Stimulated activated CD4-positive, alpha-beta T cell treated with anti-CD3 and anti-CD28 coated beads, Interleukin-12 subunit alpha, Interleukin-12 subunit beta, amount 100 ng/mL, for 48 hours (primary cell): ENCODE data around the gene MAP7D1.
A peak's percentile ranks its signal among the peaks of the same experiment; 100 is the strongest.

ENCODE experiments used
- DNase-seq, 3 donors: peaks; one replicate each; pipeline ENCODE4 v3.0.0-alpha.2; 2020; ENCODE audit warnings: low read depth in 2 of 3, low spot score in 1 of 3

The MAP7D1 gene

DNA sequence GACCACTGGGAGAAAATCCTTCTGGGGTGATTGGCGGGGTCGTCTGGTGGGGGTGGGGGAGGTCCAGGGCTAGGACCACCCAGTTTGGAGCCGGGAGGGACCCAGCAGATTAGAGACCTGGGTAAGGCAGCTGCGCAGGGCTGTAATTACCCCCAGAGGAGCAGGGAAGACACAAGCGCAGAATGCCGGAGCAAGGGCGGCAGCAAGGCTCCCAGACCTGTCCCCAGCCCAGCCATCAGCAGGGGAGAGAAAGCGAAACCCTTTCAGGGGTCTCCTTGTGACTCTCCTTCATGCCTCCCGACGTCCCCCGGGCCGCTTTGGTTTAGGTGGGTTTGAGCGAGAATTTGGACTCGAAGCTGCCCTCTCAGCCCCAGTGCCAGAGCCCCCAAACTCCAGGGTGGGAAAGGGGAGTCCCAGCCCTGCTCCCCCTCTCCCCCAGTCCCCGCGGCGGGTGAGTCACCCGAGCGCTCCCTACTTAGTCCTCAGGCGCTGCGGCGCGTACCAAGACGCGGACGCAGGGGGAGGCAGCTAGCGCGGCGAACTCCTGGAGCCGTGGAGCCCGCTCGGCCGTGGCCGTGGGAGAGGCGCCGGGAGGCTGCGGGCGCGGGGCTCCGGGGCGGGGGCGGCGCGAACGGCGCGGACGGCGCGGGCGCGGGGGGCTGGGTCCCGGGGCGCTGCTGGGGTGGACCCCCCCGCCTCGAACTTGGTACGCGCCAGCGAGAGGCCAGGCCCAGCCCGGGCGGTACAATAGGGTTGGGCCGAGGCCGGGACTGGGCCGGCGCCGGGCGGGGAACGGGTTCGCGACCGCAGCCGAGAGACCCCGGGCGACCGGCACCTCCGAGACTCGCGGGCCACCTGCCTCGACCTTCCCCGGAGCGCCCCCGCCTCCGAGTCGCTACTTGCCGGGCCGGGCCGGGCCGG is at the start of gene MAP7D1:
Gene MAP7D1 (plus strand): TSS at position 753 of the 921 bp plus-strand sequence. CDS start 258 bp downstream, outside the sequence.
- peak; percentile 68 to 83 (median 76) for DNase-seq

DNA sequence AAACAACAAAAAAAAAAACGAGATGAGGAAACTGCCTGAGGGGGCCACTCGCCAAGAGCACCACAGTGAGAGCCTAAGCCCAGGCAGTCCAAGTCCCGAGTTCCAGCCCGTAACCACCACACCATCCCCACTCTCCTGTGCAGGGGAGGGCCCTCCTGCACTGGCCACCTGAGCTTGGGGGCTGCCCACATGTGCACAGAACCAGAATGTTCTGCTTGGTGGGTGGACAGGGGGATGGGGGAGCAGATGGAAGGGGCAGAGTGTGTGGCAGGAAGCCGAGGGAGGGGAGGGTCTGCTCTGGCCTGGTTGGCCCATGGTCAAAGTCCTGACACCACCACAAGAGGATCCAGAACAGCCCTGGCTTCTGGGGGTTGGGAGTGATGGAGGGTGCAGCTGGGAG is 49.7 kb upstream of the MAP7D1 start:
- no peak for DNase-seq

DNA sequence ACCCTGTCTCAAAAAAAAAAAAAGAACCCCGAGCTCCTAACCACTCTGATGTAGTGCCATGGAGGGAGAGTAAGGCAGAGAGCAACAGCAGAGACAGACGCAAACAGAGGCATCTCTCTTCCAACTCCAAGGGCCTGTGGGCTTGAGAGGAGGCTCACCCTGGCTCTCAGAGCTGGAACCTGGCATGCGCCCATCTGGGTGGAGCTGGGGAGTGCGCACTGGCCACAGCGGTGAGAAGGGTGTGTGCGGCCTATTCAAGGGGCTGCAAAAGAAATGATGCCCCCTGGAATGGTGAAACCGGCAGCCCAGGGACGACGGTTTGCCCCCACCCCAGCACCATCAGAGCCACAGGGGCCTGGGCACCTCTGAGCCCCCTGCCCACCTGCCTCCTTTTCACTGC is 48.6 kb upstream of the MAP7D1 start:
- DNase-seq: no peak

DNA sequence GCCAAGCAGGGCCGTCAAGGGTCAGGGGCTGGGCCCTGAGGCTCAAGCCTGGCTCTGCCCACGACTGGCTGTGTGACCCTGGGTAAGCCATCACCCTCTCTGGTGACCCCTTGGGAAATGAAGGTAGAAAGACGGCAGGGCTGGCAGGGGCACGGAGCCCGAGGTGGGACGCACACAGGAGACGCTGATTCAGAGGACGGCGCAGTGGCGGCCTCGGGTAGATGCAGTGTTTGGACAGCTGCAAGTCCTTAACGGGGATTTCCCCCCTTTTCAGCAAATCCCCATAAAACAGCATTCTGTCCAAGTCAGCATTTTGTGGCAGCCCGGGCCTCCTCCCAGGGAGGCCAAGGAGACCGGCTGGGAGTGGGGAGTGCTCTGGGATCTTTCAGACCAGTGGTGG is 47.6 kb upstream of the MAP7D1 start:
- DNase-seq: no peak

DNA sequence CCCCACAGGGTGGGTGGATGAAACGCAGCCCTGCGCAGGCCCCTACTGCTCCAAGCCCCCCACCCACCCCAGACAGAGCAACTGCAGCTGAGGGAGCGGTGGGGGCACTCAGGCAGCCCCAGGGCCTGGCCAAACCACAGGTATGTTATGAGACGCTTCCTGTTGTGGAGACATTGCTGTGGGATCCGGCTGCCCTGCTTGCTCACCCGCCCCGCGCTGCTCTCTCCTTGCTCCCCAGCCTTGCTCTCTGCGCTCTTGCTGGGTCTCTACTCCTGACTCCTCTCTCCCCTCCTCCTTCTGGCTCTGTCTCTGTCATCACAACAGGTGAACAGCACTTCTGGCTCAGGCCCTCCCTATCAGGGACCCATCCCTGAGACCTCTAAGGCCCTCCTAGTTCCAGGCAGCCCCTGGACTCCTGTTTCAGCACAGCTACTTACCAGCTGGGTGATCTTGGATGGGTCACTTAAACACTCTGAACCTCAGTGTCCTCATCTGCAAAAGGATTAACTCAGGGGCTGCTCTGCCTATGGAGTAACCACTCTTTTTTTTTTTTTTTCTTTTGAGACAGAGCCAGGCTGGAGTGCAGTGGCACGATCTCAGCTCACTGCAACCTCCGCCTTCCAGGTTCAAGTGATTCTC is 46.8 kb upstream of the MAP7D1 start:
- no peak for DNase-seq

DNA sequence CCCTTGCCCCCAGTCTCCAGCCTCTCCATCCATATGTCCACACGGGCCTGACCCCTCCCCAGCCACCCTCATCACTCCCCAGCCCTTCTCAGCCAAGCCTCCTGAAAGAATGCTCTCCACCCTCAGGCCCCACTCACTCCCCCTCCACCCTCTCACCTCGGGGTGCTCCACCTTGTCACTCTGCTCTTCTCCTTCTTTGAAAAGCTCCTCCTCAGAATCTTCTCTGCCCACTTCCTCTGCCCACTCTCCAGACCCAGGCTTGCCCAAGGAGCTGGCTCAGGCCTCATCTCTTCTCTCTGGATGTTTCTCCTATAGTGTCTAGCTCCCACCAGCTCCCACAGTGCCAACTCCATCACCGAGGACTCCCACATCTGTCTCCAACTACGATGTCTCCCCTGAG is 44.8 kb upstream of the MAP7D1 start:
- DNase-seq: no peak

DNA sequence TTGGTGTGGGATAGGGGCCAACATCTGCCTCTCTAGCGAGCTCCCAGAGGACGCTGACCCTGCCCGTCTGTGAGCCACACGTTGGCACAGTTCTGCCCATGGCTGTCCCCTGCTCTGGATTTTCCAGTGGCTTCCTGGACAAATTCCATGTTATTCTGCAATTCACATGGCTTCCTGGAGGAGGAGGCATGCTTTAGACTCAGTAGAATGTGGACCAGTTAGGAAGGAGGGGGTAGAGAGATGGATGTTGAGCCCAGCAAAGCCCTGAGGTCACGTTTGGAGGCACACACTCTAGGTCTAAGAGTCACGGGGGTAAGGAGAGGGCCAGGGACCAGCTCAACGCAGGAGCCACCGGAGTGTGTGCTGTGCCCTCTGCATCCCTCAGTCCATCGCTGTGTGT is 43.1 kb upstream of the MAP7D1 start:
- DNase-seq: no peak

DNA sequence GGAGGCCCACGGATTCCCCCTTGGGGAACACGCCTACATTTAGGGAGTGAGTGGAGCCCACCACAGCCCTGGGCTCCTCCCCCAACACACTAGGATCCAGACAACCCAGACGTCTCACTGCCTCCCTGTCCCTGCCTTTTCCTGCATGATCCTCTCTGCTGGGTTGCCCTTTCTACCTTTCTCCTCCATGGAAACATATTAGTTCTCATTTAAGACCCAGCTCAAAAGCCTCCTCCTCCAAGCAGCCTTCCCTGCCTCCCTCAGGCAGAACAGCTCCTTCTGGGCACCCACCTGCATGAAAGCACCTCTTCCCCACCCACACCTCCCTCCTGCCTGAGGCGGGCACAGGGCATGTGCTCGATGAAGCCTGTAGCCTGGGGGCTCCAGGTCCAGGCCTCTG is 41.6 kb upstream of the MAP7D1 start:
- DNase-seq: no peak

DNA sequence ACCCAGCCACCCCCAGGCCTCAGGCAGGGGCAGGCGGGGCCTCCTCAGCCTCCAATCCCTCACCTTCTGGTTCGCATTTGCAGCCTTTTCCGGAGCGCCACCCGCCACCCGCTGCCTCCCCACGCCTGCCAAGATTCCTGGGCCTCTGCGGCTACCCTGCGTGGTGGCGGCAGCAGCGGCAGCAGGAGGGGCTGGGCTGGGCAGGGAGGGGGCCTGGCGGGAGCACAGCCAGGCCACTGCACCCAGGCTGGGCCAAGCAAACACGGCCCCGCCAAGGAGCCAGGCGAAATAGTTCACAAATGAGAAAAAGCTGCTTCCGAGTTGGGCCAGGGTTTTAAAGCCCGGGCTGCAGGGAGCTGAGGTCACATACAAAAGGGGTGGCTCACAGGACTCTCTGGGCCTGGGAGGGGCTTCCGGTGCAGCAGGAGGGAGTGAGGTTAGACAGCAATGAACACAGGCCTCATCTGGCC is 40.7 kb upstream of the MAP7D1 start:
- DNase-seq: no peak

DNA sequence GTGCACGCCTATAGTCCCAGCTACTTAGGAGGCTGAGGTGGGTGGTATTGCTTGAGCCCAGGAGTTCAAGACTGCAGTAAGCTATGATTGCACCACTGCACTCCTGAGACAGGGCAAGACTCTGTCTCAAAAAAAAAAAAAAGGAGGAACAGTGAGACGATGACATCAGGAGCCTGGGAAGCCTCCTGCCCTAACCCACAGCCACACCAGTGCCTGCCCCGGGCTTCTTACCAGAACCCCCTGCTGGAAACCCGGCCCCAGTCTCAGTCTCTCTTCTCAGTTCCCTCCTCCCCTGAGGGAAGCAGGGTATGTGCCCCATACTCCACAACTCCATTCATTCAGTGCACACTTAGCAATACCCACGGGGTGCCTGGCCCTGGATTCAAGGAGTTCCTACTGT is 40.0 kb upstream of the MAP7D1 start:
- DNase-seq: no peak

DNA sequence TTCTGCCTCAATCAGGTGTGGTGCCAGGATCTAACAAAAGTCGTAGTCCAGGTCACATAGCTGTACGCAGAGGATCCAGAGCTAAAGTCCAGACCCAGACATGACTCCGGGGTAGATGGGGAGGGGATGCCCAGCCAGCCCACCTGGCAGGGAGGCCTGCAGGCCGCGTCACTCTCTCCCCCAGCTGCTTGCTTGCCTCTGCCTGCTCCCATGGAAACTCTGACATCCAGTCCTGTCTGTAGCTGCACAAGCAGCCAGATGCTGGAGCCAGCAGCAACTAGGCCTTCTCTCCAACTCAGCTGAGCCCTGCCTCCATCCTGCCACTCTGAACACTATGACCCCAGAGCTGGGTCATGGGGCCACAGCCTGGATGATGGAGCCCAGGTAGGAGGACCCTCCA is 39.1 kb upstream of the MAP7D1 start:
- no peak for DNase-seq

DNA sequence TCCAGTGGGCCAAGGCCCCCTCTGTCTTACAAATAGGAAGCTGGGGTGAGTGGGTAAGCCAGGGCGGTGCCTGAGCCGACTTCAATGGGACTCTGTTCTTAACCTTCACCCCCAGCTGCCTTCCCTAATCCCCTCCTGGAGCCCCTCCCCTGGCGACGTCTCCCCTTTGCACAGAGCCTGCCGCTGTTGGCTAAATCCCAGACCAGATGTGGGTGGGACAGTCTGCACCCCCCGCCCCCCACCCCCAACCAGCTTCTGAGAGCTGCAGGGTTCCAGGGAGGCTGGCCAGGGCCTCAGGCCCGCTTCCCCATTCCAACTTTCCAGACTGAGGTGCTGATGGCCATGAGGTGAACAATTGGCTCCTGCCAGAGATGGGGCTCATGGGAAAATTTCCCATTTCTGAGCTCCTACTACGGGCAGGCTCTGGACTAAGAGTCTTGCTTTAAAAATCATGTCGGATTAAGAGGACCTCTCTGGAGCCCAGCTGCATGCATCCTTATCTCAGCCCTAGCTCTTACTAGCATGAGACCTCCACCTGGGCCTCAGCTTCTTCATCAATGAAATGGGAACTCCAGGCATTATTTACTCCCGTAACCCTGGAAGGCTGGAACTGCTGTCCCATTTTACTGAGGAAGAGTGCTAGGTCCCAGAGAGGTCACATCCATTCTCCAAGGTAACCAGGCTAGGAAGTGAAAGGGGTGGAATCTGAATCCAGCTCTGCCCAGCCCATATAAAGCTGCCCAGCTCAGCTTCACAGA is 37.3 kb upstream of the MAP7D1 start:
- no peak for DNase-seq

DNA sequence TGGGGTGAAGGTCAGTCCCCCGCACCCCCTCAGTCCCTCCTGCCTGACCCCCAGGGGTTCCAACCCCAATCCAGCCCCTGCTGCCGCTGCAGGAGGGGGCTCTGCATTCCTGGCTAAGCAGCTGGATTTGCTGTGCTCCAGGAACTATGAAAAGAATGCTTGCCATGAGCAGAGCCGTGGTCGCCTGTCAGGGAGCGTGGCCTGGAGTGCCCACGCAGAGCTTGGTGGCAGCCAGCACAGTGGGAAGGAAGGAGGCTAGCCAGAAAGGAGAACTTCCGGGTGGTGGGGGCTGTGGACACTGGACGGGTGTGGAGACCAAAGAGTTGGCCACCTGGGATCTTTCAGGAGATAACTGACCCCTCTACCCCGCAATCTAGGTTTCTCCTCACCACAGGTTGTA is 36.5 kb upstream of the MAP7D1 start:
- no peak for DNase-seq

DNA sequence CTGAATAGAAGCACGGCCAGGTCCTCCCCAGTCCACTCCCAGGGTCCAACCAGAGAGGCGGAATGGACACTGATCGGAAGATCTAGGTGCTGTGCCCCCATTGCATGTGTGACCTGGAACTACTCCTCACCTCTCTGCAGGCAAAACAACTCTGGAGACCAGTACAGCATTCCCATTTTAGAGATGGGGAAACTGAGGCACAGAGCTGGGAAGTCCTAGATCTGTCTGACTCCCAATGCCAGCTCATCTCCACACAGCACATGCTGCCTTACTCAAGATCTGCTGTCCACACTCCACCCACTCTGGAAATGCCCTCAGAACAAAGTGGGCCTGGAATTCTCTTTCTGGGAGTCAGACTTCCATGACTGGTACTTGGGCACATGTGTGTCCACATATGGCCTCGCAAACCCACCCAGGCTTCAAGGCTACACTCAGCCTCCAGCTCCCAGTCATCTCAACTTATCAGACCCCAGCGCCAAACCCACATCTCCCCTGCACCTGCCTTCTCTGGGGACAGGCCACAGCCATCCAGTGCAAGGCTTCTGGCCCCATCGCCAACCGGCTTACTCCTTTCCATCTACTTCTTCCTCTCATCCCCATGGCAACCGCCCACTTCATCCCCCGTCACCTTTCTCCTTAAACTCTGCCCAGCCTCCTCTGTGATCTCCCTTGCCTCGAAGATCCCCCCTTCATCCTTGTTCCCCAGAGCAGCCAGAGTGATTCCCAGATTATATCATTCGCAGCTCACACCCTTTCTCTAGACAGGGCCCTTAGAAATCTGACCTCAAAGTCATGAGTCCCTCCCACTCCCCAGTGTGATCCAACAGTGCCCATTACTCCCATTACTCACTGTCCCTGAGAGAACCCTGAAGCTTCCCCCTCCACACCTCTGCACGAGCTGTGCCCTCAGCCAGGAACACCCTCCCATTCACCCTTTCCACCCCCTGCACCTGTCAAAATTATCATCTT is 33.6 kb upstream of the MAP7D1 start:
- no peak for DNase-seq

DNA sequence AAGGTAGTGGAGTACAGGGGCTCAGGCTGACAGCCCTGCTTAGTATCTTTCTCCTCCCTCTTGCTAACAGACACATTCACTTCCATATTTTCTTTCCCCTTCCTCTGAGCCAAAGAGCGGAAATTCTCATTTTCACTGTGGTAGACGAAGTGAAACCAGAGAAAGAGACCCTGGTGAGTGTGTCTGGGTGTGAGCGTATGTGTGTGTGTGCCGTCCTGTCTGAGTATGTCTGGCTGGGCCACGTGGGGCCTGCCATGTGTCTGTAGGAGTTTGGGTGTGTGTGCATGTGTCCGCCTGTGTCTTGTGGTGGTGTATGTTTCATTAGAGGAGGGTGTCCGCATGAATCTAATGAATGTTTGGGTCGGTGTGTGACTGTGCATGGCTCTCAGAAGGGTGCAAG is 32.6 kb upstream of the MAP7D1 start:
- no peak for DNase-seq

DNA sequence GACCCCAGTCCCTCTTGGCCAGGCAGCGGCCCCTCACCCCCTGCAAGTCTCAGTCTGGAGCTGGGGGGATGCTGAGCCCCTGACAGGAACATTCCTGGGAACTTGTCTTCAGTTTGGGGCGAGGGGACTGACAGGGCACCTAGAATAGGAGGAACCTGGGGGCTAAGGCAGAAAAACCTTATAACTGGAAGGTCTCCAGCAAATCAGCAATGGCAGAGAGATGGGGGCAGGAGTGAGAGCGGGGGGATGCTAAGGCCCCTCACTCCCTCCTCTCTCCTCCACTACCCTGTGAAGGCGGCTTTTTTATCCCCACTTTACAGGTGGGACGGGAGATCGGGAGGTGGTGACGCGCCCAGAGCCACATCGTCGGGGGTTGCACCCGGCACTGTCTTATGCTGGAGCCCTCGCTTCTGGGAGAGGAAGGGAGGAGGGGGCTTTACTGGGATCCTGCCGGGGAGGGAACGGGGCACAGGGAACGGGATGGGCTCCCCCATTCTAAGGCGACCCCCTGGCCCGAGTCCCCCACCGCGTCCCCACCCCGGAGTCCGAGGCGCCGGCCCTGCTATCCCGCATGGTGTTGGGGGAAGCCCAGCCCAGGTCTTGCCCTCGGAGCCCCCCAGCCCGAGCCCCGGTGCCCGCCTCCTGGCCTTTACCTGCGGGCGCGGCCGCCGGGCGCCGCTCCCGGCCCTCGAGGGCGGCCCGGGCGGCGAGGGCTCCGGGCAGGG is 31.4 kb upstream of the MAP7D1 start:
- no peak for DNase-seq

DNA sequence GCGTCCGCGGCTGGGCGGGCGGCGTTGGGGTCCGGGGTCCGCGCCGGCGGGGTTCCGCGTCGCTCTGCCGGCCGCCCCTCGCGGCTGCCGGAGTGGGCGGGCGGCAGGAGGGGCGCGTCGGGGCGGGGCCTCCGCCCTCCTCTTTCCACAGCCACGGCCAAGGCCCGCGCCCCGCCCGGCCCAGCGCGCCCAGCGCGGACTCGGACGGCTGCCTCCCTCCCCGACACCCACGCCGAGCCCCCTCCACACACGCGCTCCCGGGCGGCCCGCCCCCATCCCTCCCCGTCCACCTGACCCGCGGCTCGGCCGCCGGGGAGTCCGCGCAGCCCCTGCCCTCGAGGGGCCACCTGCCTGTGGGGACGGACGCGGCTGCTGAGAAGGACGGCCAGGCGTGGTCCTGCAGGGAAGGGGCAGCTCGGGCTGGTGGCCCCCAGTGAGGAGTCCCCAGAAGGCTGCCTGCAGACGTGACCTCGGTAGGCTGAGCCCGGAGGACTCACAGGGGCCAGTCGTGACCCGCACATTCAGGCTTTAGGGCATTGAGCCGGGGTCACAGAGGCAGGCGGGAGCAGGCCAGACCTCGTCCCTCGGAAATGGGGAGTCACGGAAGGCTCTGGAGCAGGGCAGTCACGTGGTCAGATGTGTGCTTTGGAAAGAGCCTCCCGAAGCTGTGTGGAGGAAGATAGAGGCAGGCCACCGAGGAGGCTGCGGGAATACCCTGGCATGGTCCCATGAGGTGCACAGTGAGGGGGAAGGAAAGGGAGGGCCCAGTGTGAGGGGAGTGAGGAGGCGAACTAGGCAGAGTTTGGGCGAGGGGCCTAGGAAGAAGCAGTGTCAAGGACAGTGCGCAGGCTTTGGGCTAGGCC is 30.6 kb upstream of the MAP7D1 start, which contains the start of gene COL8A2:
Gene COL8A2 (minus strand): TSS at position 94 of the 863 bp plus-strand sequence. CDS start 24,980 bp downstream, outside the sequence.
- DNase-seq: no peak

DNA sequence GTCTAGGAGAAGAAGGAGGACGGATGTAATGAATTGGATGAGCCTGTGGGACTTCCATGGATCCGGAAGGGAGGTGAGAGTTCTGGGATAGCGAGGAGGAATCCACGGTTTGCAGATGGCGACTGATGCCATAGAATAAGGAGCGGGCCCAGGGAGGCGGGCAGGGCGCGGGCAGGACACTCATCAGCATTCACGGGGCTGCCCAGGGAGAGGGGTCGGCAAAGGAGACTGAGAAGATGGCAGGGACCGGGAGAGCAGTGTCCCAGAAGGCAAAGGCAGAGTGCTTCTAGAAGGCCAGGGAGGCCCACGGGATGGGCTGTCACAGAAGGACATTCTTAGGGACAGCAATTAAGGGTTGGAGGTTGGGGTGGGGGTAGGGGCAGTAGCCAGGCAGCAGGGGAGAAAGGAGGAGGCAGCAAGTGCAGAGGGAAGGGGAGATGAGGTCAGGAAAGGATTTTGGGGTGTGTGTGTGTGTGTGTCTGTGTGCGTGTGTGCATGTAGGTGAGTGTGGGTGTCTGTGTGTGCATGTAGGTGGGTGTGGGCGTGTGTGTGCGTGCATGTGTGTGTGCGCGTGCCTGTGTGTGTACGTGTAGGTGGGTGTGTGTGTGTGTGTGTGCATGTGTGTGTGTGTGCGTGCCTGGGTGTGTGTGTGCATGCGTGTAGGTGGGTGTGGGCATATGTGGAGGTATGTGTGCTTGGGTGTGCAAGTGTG is 29.8 kb upstream of the MAP7D1 start:
- no peak for DNase-seq
